Uterus (tissue), 2 donors: ENCODE results near the gene CLGN.

Source experiments
- POLR2A ChIP-seq, 2 donors: fragments of 450-650 bp; IDR thresholded peaks; one replicate each; pipeline ENCODE4 v1.6.1; 2016; ENCODE audit warnings: antibody characterized with exemption in 2 of 2, mild to moderate bottlenecking in 1 of 2, moderate library complexity in 1 of 2
- TF ChIP-seq, protein P1 (sequence below), 4 experiments: fragments of 200-600 bp in 2 of 4; fragments of 450-650 bp in 2 of 4; sonication (generic) in 2 of 4; IDR thresholded peaks; one replicate each; pipeline ENCODE4 v1.5.1; 2016 to 2019; ENCODE audit warnings: antibody characterized with exemption in 4 of 4, mild to moderate bottlenecking in 2 of 4, moderate library complexity in 1 of 4

DNA sequence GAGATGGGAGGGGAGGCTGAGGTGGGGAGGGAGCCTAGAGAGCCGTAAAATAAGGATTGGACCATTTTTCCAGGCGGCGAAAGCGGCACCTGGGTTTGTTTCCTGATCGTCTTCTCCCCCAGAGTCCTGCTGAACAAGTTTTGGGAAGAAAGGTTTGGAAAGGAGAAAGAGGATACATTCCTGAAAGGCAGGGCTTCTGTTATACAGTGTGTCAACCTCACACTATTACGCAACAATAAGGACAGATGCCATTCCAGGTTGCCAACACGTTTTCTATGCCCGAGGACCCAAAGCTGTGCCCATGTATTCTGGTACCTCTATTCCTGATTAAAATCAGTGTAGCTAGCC is 53.3 kb downstream of the CLGN start:
- TF ChIP-seq, protein P1, sequence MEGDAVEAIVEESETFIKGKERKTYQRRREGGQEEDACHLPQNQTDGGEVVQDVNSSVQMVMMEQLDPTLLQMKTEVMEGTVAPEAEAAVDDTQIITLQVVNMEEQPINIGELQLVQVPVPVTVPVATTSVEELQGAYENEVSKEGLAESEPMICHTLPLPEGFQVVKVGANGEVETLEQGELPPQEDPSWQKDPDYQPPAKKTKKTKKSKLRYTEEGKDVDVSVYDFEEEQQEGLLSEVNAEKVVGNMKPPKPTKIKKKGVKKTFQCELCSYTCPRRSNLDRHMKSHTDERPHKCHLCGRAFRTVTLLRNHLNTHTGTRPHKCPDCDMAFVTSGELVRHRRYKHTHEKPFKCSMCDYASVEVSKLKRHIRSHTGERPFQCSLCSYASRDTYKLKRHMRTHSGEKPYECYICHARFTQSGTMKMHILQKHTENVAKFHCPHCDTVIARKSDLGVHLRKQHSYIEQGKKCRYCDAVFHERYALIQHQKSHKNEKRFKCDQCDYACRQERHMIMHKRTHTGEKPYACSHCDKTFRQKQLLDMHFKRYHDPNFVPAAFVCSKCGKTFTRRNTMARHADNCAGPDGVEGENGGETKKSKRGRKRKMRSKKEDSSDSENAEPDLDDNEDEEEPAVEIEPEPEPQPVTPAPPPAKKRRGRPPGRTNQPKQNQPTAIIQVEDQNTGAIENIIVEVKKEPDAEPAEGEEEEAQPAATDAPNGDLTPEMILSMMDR (IDR thresholded peaks at IDR 0.05) = no peak
- TF ChIP-seq POLR2A (IDR thresholded peaks at IDR 0.05) = no peak
